Thymus (tissue), 11 donors: ENCODE data around the gene BICD1. TPM values are rescaled to one million over a fixed set of nuclear protein-coding genes. Genes with fewer than 3 reads are reported as not detected.
"Not testable (repeated sequence)": the region's sequence is repeated elsewhere in the genome, so short reads cannot be mapped to it uniquely, and the experiment has no call there.

Experiments
- DNase-seq, 9 donors: peaks; one replicate each; pipeline ENCODE4 v3.0.0-alpha.2; 2013; ENCODE audit warnings: low spot score in 9 of 9, low read depth in 6 of 9, missing footprints in 1 of 9
- H3K27ac ChIP-seq, 2 donors: one replicate each; pipeline ENCODE4 v1.5.1; 2013; ENCODE audit warnings: control low read depth in 1 of 2, low read depth in 1 of 2, low read length in 1 of 2, mild to moderate bottlenecking in 1 of 2, moderate library complexity in 1 of 2
- H3K27me3 ChIP-seq, 2 donors: one replicate each; pipeline ENCODE4 v1.5.1; 2013; ENCODE audit warnings: low read length in 1 of 2; ENCODE audit not compliant: control insufficient read depth in 2 of 2, insufficient read depth in 1 of 2
- H3K36me3 ChIP-seq, 2 donors: one replicate each; pipeline ENCODE4 v1.5.1; 2013; ENCODE audit warnings: low read length in 1 of 2, mild to moderate bottlenecking in 1 of 2, moderate library complexity in 1 of 2; ENCODE audit not compliant: control insufficient read depth in 2 of 2, insufficient read depth in 2 of 2
- H3K4me1 ChIP-seq, 2 donors: one replicate each; pipeline ENCODE4 v1.5.1; 2013; ENCODE audit warnings: low read length in 2 of 2; ENCODE audit not compliant: control insufficient read depth in 2 of 2, insufficient read depth in 2 of 2
- H3K4me3 ChIP-seq, 2 donors: one replicate each; pipeline ENCODE4 v1.5.1; 2013; ENCODE audit warnings: low read length in 2 of 2, control low read depth in 1 of 2, mild to moderate bottlenecking in 1 of 2
- H3K9me3 ChIP-seq, 2 donors: one replicate each; pipeline ENCODE4 v1.5.1; 2013; ENCODE audit warnings: low read length in 1 of 2, mild to moderate bottlenecking in 1 of 2; ENCODE audit not compliant: control insufficient read depth in 2 of 2, insufficient read depth in 1 of 2
- WGBS: extraction: QIAGEN DNeasy Blood & Tissue Kit; methylation state at CpG from one replicate; pipeline ENCODE4 v1.1.7; 2013; 5-methylcytosine and 5-hydroxymethylcytosine counted together
- polyA plus RNA-seq: library from polyadenylated mRNA; stranded (reverse); fragments of 200-250 nt; gene quantifications from one replicate; pipeline ENCODE4 v1.2.3, GENCODE V29; 2013
- total RNA-seq: library from RNA; stranded (reverse); fragments of 120-200 nt; gene quantifications from one replicate; pipeline ENCODE4 v1.2.4, GENCODE V29; 2013
- donor health status: healthy.

The BICD1 gene
- total and polyA plus RNA-seq, 2 donors: 5.5 to 12.1 TPM

- Histone ChIP-seq H3K4me3 (no peak overlapping the region), H3K9me3 (no peaks in the 10 kb centered on the region), H3K27me3 (no peaks in the 10 kb centered on the region), H3K36me3 (no peaks in the 10 kb centered on the region), H3K4me1 (no peaks in the 10 kb centered on the region), H3K27ac (no peak overlapping the region)
- no peak for DNase-seq
- WGBS: 98% methylated on average over 4 of the region's 4 CpGs
These were observed 123.4 kb downstream of the BICD1 start for GRCh38 chr12:32229971-32230612.

GRCh38 chr12:32230613-32230993 lies 124.0 kb downstream of the BICD1 start:
- WGBS: 97% methylated on average over 3 of the region's 3 CpGs

GRCh38 chr12:32231361-32231760 lies 124.7 kb downstream of the BICD1 start:
- not testable (repeated sequence) for DNase-seq
- WGBS: 97% methylated on average over 2 of the region's 2 CpGs

More at GRCh38 chr12:32230613-32230993, 124.0 kb downstream of the BICD1 start:
- no peaks in the 10 kb centered on the region for H3K9me3 ChIP-seq
- no peak for DNase-seq
- H3K4me1 ChIP-seq: no peaks in the 10 kb centered on the region
- H3K27me3 ChIP-seq: no peaks in the 10 kb centered on the region
- no peaks in the 10 kb centered on the region for H3K36me3 ChIP-seq
- no peak overlapping the region for H3K27ac ChIP-seq
- no peak overlapping the region for H3K4me3 ChIP-seq

GRCh38 chr12:32233568-32233967 lies 126.9 kb downstream of the BICD1 start:
- Histone ChIP-seq H3K4me3 (no peak overlapping the region), H3K36me3 (peaks cover 0 to 3% of the 10 kb centered on the region in 2 donors), H3K27me3 (no peaks in the 10 kb centered on the region), H3K27ac (no peak overlapping the region), H3K4me1 (no peaks in the 10 kb centered on the region), H3K9me3 (peaks cover 0 to 4% of the 10 kb centered on the region in 2 donors)
- DNase-seq: no peak
- WGBS: 82% methylated on average over 3 of the region's 3 CpGs

More at GRCh38 chr12:32231361-32231760, 124.7 kb downstream of the BICD1 start:
- H3K9me3 ChIP-seq, H3K27ac ChIP-seq, H3K4me3 ChIP-seq, H3K4me1 ChIP-seq, H3K36me3 ChIP-seq, H3K27me3 ChIP-seq: not testable (repeated sequence)

GRCh38 chr12:32235251-32235650 lies 128.6 kb downstream of the BICD1 start:
- no peak for DNase-seq
- no peaks in the 10 kb centered on the region for H3K27me3 ChIP-seq
- no peak overlapping the region for H3K4me3 ChIP-seq
- H3K4me1 ChIP-seq: no peaks in the 10 kb centered on the region
- peaks cover 0 to 4% of the 10 kb centered on the region in 2 donors for H3K9me3 ChIP-seq
- peaks cover 0 to 3% of the 10 kb centered on the region in 2 donors for H3K36me3 ChIP-seq
- H3K27ac ChIP-seq: no peak overlapping the region
- over 99% methylated on average over 2 of the region's 2 CpGs for WGBS

GRCh38 chr12:32240162-32240561 lies 133.5 kb downstream of the BICD1 start:
- no peak overlapping the region for H3K27ac ChIP-seq
- peaks cover 0 to 4% of the 10 kb centered on the region in 2 donors for H3K9me3 ChIP-seq
- DNase-seq: no peak
- H3K4me1 ChIP-seq: no peaks in the 10 kb centered on the region
- H3K4me3 ChIP-seq: no peak overlapping the region
- no peaks in the 10 kb centered on the region for H3K27me3 ChIP-seq
- peaks cover 0 to 3% of the 10 kb centered on the region in 2 donors for H3K36me3 ChIP-seq
- 96% methylated on average over 5 of the region's 5 CpGs for WGBS

- Histone ChIP-seq H3K27ac (no peak overlapping the region), H3K36me3 (peaks cover 0 to 3% of the 10 kb centered on the region in 2 donors), H3K27me3 (no peaks in the 10 kb centered on the region), H3K4me3 (no peak overlapping the region), H3K4me1 (no peaks in the 10 kb centered on the region), H3K9me3 (peaks cover 0 to 4% of the 10 kb centered on the region in 2 donors)
- 84% methylated on average over 4 of the region's 4 CpGs for WGBS
- no peak for DNase-seq
These were observed 134.2 kb downstream of the BICD1 start for GRCh38 chr12:32240831-32241230.

- no peak for DNase-seq
- Histone ChIP-seq H3K9me3 (no peaks in the 10 kb centered on the region), H3K4me3 (no peak overlapping the region), H3K36me3 (no peaks in the 10 kb centered on the region), H3K27me3 (no peaks in the 10 kb centered on the region), H3K4me1 (no peaks in the 10 kb centered on the region), H3K27ac (no peak overlapping the region)
- 93% methylated on average over 2 of the region's 2 CpGs for WGBS
These were observed 136.0 kb downstream of the BICD1 start for GRCh38 chr12:32242641-32243040.

- no peak for DNase-seq
- no peak overlapping the region for H3K27ac ChIP-seq
- no peaks in the 10 kb centered on the region for H3K9me3 ChIP-seq
- WGBS: 99% methylated on average over 5 of the region's 5 CpGs
- no peaks in the 10 kb centered on the region for H3K36me3 ChIP-seq
- H3K4me3 ChIP-seq: no peak overlapping the region
- H3K27me3 ChIP-seq: no peaks in the 10 kb centered on the region
- no peaks in the 10 kb centered on the region for H3K4me1 ChIP-seq
These were observed 141.9 kb downstream of the BICD1 start for GRCh38 chr12:32248441-32249140.
